Heart right ventricle (tissue), 16 donors: ENCODE measurements around the gene HNRNPK. TPM values are rescaled to one million over a fixed set of nuclear protein-coding genes. Genes with fewer than 3 reads are reported as not detected.
A peak's percentile ranks its signal among the peaks of the same experiment; 100 is the strongest.

ENCODE experiments used
- ATAC-seq, 8 donors: fragments of 200-7000 bp; cut with Tn5 transposase; one replicate each; pipeline ENCODE4 v1.9.1; 2020; ENCODE audit warnings: mild to moderate bottlenecking in 8 of 8, moderate library complexity in 8 of 8, moderate number of reproducible peaks in 1 of 8
- DNase-seq, 2 donors: peaks; one replicate each; pipeline ENCODE4 v3.0.0-alpha.2; 2020
- H3K27ac ChIP-seq, 10 donors: fragments of 200-600 bp; sonication (generic) in 2 of 10; one replicate each; pipeline versions ENCODE4 v1.5.0 to v1.8.0; 2020 to 2022; ENCODE audit warnings: mild to moderate bottlenecking in 3 of 10
- H3K27me3 ChIP-seq, 7 donors: fragments of 200-600 bp; one replicate each; pipeline ENCODE4 v1.8.0; 2021 to 2022; ENCODE audit warnings: mild to moderate bottlenecking in 2 of 7
- H3K36me3 ChIP-seq, 9 donors: fragments of 200-600 bp; sonication (generic) in 1 of 9; one replicate each; pipeline versions ENCODE4 v1.5.0 to v1.8.0; 2020 to 2022; ENCODE audit warnings: mild to moderate bottlenecking in 2 of 9
- H3K4me1 ChIP-seq, 9 donors: fragments of 200-600 bp; sonication (generic) in 1 of 9; one replicate each; pipeline versions ENCODE4 v1.5.0 to v1.8.0; 2020 to 2022; ENCODE audit warnings: mild to moderate bottlenecking in 4 of 9
- H3K4me3 ChIP-seq, 10 donors: fragments of 200-600 bp; sonication (generic) in 2 of 10; one replicate each; pipeline versions ENCODE4 v1.5.0 to v1.8.0; 2020 to 2022; ENCODE audit warnings: mild to moderate bottlenecking in 7 of 10, moderate library complexity in 2 of 10
- H3K9me3 ChIP-seq, 11 donors: fragments of 200-600 bp in 10 of 11; sonication (generic) in 2 of 11; one replicate each; pipeline versions ENCODE4 v1.5.0 to v1.8.0; 2013 to 2022; ENCODE audit warnings: mild to moderate bottlenecking in 2 of 11, control low read depth in 1 of 11, moderate library complexity in 1 of 11
- WGBS, 2 donors: extraction: QIAGEN DNeasy Blood & Tissue Kit; methylation state at CpG; one replicate each; pipeline ENCODE4 v1.1.7; 2013; ENCODE audit warnings: inconsistent platforms in 1 of 2; 5-methylcytosine and 5-hydroxymethylcytosine counted together
- intact Hi-C, 10 donors: fragments of 100-400 bp; cut with DNase I; formaldehyde crosslinking; loops; one replicate each; pipeline versions ENCODE4 v1.11.1 to v1.14.2; 2022
- polyA plus RNA-seq, 2 donors: library from polyadenylated mRNA; stranded (reverse); fragments of 200-250 nt; gene quantifications; one replicate each; pipeline ENCODE4 v1.2.3, GENCODE V29; 2013
- total RNA-seq, 10 donors: library from RNA; stranded (reverse); fragmentation: NEBNext Ultra II Directional in 3 of 10; extraction: Animal tissue kit (Norgen Biotek cat#: 25700) in 3 of 10; gene quantifications; one replicate each; pipeline versions ENCODE4 v1.2.1 to v1.2.4, GENCODE V29; 2021 to 2023
- TF ChIP-seq, protein P1 (sequence below), 9 donors: fragments of 200-600 bp; sonication (generic) in 2 of 9; IDR thresholded peaks; one replicate each; pipeline versions ENCODE4 v1.5.0 to v1.8.0; 2021 to 2022; ENCODE audit warnings: antibody characterized with exemption in 9 of 9, mild to moderate bottlenecking in 5 of 9, moderate library complexity in 1 of 9
- donor health status: Arrhythmogenic right ventricular cardiomyopathy.
- donor health status: ischemic (EF 13 %, LVEDD 7.1; RV severe dilation, severe dysfunction).
- donor health status: healthy with polysubstance abuse.
- donor health status: DM: no; HTN: yes; CAD: no.
- donor health status: DM: no; HTN: no; CAD: no.
- donor health status: ischemic (EF 25% LVEDD 6.9; RV normal size, moderate dysfunction).
- donor health status: ischemic (EF 25% LVEDD 5.7; RV mildly dilated, moderate dysfunction).
- donor health status: healthy.
- donor health status: DM: yes; HTN: yes; CAD: no.
- donor health status: Ischemic cardiomyopathy.
- donor health status: ischemic (EF 35%, LVEDD 5.7; RV mildly dilated, moderate dysfunction).
- donor health status: nonischemic (EF 11% LVEDD 7.7; RV severe dilation, severe dysfunction).
- donor health status: DM: yes; HTN: yes; CAD: no.
- donor health status: PGD.
- donor health status: ischemic (EF 29% LVEDD 5.4; RV normal size, mild dysfunction).
- donor health status: nonischemic (EF 23%, LVEDD 6.1; RV moderate dilation, normal function).

HNRNPK gene
- total and polyA plus RNA-seq, 12 donors: 129 to 351 (median 326) TPM

DNA sequence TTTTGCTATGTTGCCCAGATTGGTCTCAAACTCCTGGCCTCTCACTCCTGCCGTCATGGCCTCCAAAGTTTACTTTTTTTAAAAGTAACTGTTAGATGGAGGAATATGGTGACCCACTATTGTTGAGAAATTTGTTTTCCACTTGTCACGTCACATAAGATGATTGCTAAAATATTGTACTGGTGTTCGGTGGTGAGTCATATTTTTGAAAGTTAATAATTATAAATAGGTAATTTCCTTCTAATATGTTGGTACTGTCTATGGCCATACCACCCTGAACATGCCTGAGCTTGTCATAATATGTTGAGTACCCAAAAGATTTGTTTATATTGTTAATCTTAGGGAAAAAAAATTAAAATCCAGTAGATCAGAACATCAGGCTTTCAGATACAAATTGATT lies 23.2 kb upstream of the HNRNPK start:
- H3K9me3 ChIP-seq: no peaks in the 10 kb centered on the region
- peaks cover 0 to 12% (median 0%) of the 10 kb centered on the region in 9 donors for H3K4me1 ChIP-seq
- 97 to 100% methylated on average over 3 of the region's 3 CpGs for WGBS, 2 donors
- intact Hi-C loops: no loop called here
- H3K36me3 ChIP-seq: peaks cover 0 to 27% (median 0%) of the 10 kb centered on the region in 9 donors
- no peak for DNase-seq
- H3K27me3 ChIP-seq: no peaks in the 10 kb centered on the region
- TF ChIP-seq, protein P1, sequence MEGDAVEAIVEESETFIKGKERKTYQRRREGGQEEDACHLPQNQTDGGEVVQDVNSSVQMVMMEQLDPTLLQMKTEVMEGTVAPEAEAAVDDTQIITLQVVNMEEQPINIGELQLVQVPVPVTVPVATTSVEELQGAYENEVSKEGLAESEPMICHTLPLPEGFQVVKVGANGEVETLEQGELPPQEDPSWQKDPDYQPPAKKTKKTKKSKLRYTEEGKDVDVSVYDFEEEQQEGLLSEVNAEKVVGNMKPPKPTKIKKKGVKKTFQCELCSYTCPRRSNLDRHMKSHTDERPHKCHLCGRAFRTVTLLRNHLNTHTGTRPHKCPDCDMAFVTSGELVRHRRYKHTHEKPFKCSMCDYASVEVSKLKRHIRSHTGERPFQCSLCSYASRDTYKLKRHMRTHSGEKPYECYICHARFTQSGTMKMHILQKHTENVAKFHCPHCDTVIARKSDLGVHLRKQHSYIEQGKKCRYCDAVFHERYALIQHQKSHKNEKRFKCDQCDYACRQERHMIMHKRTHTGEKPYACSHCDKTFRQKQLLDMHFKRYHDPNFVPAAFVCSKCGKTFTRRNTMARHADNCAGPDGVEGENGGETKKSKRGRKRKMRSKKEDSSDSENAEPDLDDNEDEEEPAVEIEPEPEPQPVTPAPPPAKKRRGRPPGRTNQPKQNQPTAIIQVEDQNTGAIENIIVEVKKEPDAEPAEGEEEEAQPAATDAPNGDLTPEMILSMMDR (IDR thresholded peaks at IDR 0.05): no peak
- ATAC-seq: no peak
- H3K27ac ChIP-seq: no peak overlapping the region
- no peak overlapping the region for H3K4me3 ChIP-seq

DNA sequence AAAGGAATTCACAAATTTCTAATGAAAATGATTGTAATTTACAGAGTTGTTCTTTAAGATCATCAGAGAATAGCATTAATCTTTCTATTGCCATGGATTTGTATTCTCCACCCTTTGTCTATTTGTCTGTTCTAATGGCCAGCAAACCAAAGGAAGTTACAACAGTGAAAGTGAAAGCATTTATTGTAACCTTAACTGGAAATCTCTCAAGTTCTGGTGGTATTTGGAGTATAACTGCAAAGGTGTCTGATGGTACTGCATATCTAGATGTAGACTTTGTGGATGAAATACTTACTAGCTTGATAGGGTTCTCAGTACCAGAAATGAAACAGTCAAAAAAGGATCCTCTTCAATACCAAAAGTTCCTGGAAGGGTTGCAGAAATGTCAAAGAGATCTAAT lies 22.3 kb upstream of the HNRNPK start:
- intact Hi-C loops: no loop called here
- H3K9me3 ChIP-seq: no peaks in the 10 kb centered on the region
- H3K27me3 ChIP-seq: no peaks in the 10 kb centered on the region
- ATAC-seq (no peak), DNase-seq (no peak)
- peak overlapping the region in 3 of 10 donors; percentile 12 to 29 (median 13) for H3K27ac ChIP-seq
- TF ChIP-seq, protein P1 (IDR thresholded peaks at IDR 0.05): no peak
- H3K36me3 ChIP-seq: peaks cover 0 to 27% (median 0%) of the 10 kb centered on the region in 9 donors
- H3K4me3 ChIP-seq: no peak overlapping the region
- H3K4me1 ChIP-seq: peaks cover 0 to 12% (median 0%) of the 10 kb centered on the region in 9 donors

DNA sequence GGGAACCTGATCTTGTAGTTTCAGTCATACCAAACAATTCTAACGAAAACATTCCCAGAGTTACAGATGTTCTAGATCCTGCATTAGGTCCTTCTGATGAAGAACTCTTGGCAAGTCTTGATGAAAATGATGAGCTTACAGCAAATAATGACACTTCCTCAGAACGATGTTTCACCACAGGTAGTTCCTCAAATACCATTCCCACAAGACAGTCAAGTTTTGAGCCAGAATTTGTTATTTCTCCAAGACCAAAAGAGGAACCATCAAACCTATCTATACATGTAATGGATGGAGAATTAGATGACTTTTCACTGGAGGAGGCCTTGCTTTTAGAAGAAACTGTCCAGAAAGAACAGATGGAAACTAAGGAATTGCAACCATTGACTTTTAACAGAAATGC lies 21.6 kb upstream of the HNRNPK start:
- Histone ChIP-seq H3K4me3 (no peak overlapping the region), H3K36me3 (peaks cover 0 to 27% (median 0%) of the 10 kb centered on the region in 9 donors), H3K4me1 (peaks cover 0 to 12% (median 0%) of the 10 kb centered on the region in 9 donors), H3K9me3 (no peaks in the 10 kb centered on the region), H3K27ac (peak overlapping the region in 2 of 10 donors; percentile 8 to 12), H3K27me3 (no peaks in the 10 kb centered on the region)
- no peak for ATAC-seq
- WGBS, 2 donors: 89 to 95% methylated on average over 2 of the region's 2 CpGs
- DNase-seq: no peak
- TF ChIP-seq, protein P1 (IDR thresholded peaks at IDR 0.05): no peak
- intact Hi-C loops: no loop called here

DNA sequence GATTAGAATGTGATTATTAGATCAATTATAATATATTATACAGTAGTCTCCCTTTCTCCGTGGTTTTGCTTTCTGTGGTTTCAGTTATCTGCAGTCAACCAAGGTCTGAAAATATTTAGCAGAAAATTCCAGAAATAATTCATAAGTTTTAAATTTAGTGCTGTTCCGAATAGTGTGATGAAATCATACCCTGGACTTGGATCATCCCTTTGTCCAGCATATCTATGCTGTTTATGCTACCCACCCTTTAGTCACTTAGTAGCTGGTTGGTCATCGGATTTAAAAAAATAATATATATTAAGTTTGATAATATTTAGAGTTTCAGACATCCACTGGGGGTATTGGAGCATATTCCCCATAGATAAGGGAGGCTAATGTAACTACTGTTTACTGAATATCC lies 20.2 kb upstream of the HNRNPK start:
- H3K27me3 ChIP-seq: no peaks in the 10 kb centered on the region
- intact Hi-C loops: no loop called here
- ATAC-seq (no peak), DNase-seq (no peak)
- WGBS, 2 donors: 92 to 93% methylated on average over 3 of the region's 3 CpGs
- peaks cover 0 to 27% (median 0%) of the 10 kb centered on the region in 9 donors for H3K36me3 ChIP-seq
- no peaks in the 10 kb centered on the region for H3K9me3 ChIP-seq
- peaks cover 0 to 12% (median 0%) of the 10 kb centered on the region in 9 donors for H3K4me1 ChIP-seq
- no peak overlapping the region for H3K27ac ChIP-seq
- TF ChIP-seq, protein P1 (IDR thresholded peaks at IDR 0.05): no peak
- no peak overlapping the region for H3K4me3 ChIP-seq
